ENCODE measurements around the gene PPM1L.

PPM1L gene

GRCh38 chr3:161117646-161118045, 361.6 kb downstream of the PPM1L start:
- TF ChIP-seq ZNF274 (IDR thresholded peaks at IDR 0.05; ENCODE audit: low read depth, low read length) = no peak
- H3K4me3 ChIP-seq (ENCODE audit: low read length) = no peak overlapping the region

GRCh38 chr3:161126495-161126894, 370.5 kb downstream of the PPM1L start:
- H3K4me3 ChIP-seq (ENCODE audit: low read length) = no peak overlapping the region
- TF ChIP-seq ZNF274 (IDR thresholded peaks at IDR 0.05; ENCODE audit: low read depth, low read length) = no peak

All from GM08714 (cell line).